Panc1 (cell line): ENCODE results near the gene SDK1. TPM values are rescaled to one million over a fixed set of nuclear protein-coding genes. Genes with fewer than 3 reads are reported as not detected.

Experiments used
- ATAC-seq: fragments of 200-7000 bp; cut with Tn5 transposase; 2 replicates; pipeline ENCODE4 v1.9.1; 2020; ENCODE audit warnings: mild to moderate bottlenecking, moderate library complexity
- BruUV-seq: library from RNA; stranded (reverse); fragments of 400-500 nt; replicated peaks from 2 replicates; lab custom pipeline; 2021; lab: Mats Ljungman, UMichigan
- CTCF ChIA-PET: fragments of 300-600 bp; sonication (Branson Sonifier 250); formaldehyde crosslinking; loops from one replicate; lab custom pipeline; 2022; ENCODE audit warnings: antibody characterized with exemption; lab: Charles Lee
- POLR2A ChIA-PET: fragments of 300-600 bp; sonication (Branson Sonifier 250); formaldehyde crosslinking; loops from one replicate; lab custom pipeline; 2022; ENCODE audit warnings: antibody characterized with exemption; lab: Charles Lee
- DNase-seq: peaks from one replicate; pipeline ENCODE4 v3.0.0-alpha.2; 2010; ENCODE audit warnings: low read depth, low spot score
- H3K27ac ChIP-seq: 2 replicates; pipeline ENCODE4 v1.5.1; 2011; ENCODE audit warnings: mild to moderate bottlenecking, low read length, inconsistent platforms
- H3K27me3 ChIP-seq: fragments of 200-500 bp; sonication (Bioruptor generic); 2 replicates; pipeline ENCODE4 v1.6.0; 2014; ENCODE audit warnings: low read length, inconsistent platforms; ENCODE audit not compliant: control insufficient read depth, insufficient read depth
- H3K36me3 ChIP-seq: fragments of 200-500 bp; sonication (Bioruptor generic); 2 replicates; pipeline ENCODE4 v1.5.1; 2014; ENCODE audit warnings: inconsistent platforms, mild to moderate bottlenecking, low read length, moderate library complexity; ENCODE audit not compliant: control insufficient read depth, insufficient read depth
- H3K4me1 ChIP-seq: 2 replicates; pipeline ENCODE4 v1.5.1; 2011; ENCODE audit warnings: inconsistent platforms, mild to moderate bottlenecking, low read length, moderate library complexity; ENCODE audit not compliant: control insufficient read depth, insufficient read depth
- H3K4me3 ChIP-seq, 2 experiments: 2 replicates each; pipeline ENCODE4 v1.5.1; 2011 to 2012; ENCODE audit warnings: low read depth in 2 of 2, low read length in 2 of 2, mild to moderate bottlenecking in 2 of 2, inconsistent platforms in 1 of 2, moderate library complexity in 1 of 2
- H3K9me3 ChIP-seq: fragments of 200-500 bp; sonication (Bioruptor generic); 2 replicates; pipeline ENCODE4 v1.5.1; 2014; ENCODE audit warnings: low read depth, mild to moderate bottlenecking, inconsistent platforms, low read length, moderate library complexity; ENCODE audit not compliant: control insufficient read depth, insufficient read depth
- POLR2AphosphoS5 ChIP-seq: IDR thresholded peaks from 2 replicates; pipeline ENCODE4 v1.6.1; 2012; ENCODE audit warnings: mild to moderate bottlenecking, low read depth, low read length, moderate library complexity
- REST ChIP-seq, 2 experiments: IDR thresholded peaks; 2 replicates each; pipeline ENCODE4 v1.6.1; 2011 to 2012; ENCODE audit warnings: low read depth in 2 of 2, control low read depth in 1 of 2, low read length in 1 of 2, mild to moderate bottlenecking in 1 of 2, moderate library complexity in 1 of 2; ENCODE audit not compliant: insufficient read depth in 1 of 2
- SIN3A ChIP-seq: IDR thresholded peaks from 2 replicates; pipeline ENCODE4 v1.6.1; 2012; ENCODE audit warnings: low read depth, mild to moderate bottlenecking, low read length, moderate library complexity, borderline replicate concordance; ENCODE audit not compliant: insufficient read depth
- TCF7L2 ChIP-seq: IDR thresholded peaks from 2 replicates; pipeline ENCODE4 v1.6.1; 2011; ENCODE audit warnings: mild to moderate bottlenecking, low read depth, low read length, inconsistent platforms
- in situ Hi-C: cut with HindIII; loops from 2 replicates; pipeline ENCODE4 v1.10.0; 2016; ENCODE audit warnings: low sequenced_read_pairs, low pct_unique_long_range_greater_than_20kb
- intact Hi-C: fragments of 100-400 bp; cut with micrococcal nuclease; formaldehyde crosslinking; loops from one replicate; pipeline ENCODE4 v1.10.0; 2022; ENCODE audit not compliant: unreplicated experiment
- total RNA-seq: library from RNA; stranded (reverse); gene quantifications from one replicate; pipeline ENCODE4 v1.2.1, GENCODE V29; 2021; ENCODE audit not compliant: unreplicated experiment
- TF ChIP-seq, protein P1 (sequence below): fragments of 450-650 bp; IDR thresholded peaks from 2 replicates; pipeline ENCODE4 v1.5.1; 2017; ENCODE audit warnings: mild to moderate bottlenecking

Gene SDK1
- total RNA-seq, 1 experiment from 2014 or later, result 47.4 TPM

DNA sequence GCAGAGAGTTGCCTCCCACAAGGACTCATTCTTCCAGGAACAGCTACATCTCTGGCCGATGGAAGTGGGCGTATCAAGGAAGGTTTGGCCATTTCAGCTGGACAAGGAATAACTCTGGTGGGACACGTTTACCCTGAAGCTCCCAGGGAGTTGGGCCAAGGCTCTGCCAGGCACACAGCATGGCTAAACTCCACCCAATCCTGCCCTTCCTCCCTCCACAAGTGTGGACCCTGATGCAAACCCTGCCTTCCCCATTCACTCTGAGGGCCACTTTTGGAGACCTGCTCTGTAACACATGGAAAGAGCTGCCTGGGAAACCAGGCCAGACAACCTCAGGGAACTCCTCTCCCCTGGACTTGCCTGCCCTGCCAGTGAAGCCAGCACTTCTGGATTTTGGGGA is 973.2 kb downstream of the SDK1 start:
- ChIA-PET POLR2A (no interaction called here), CTCF (no interaction called here)
- Histone ChIP-seq H3K36me3 (no peaks in the 10 kb centered on the region), H3K4me1 (no peaks in the 10 kb centered on the region), H3K27me3 (no peaks in the 10 kb centered on the region), H3K27ac (no peak overlapping the region), H3K9me3 (no peaks in the 10 kb centered on the region), H3K4me3 (no peak overlapping the region)
- ATAC-seq (no peak), DNase-seq (no peak)
- in situ Hi-C loops (no loop called here), intact Hi-C loops (no loop called here)
- TF ChIP-seq TCF7L2 (no peak), SIN3A (no peak), REST (IDR thresholded peaks at IDR 0.05; ENCODE audit: insufficient read depth in 1 of 2, low read depth in 2 of 2, low read length in 1 of 2) (no peak), POLR2AphosphoS5 (no peak)
- TF ChIP-seq, protein P1, sequence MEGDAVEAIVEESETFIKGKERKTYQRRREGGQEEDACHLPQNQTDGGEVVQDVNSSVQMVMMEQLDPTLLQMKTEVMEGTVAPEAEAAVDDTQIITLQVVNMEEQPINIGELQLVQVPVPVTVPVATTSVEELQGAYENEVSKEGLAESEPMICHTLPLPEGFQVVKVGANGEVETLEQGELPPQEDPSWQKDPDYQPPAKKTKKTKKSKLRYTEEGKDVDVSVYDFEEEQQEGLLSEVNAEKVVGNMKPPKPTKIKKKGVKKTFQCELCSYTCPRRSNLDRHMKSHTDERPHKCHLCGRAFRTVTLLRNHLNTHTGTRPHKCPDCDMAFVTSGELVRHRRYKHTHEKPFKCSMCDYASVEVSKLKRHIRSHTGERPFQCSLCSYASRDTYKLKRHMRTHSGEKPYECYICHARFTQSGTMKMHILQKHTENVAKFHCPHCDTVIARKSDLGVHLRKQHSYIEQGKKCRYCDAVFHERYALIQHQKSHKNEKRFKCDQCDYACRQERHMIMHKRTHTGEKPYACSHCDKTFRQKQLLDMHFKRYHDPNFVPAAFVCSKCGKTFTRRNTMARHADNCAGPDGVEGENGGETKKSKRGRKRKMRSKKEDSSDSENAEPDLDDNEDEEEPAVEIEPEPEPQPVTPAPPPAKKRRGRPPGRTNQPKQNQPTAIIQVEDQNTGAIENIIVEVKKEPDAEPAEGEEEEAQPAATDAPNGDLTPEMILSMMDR, result no peak
- no TSS peak for BruUV-seq

- BruUV-seq, result no TSS peak
- CTCF ChIA-PET, result no interaction called here
- POLR2A ChIA-PET, result no interaction called here
- in situ Hi-C loops, result no loop called here
- Histone ChIP-seq H3K4me1 (no peaks in the 10 kb centered on the region), H3K27me3 (no peaks in the 10 kb centered on the region), H3K9me3 (no peaks in the 10 kb centered on the region), H3K36me3 (no peaks in the 10 kb centered on the region), H3K4me3 (no peak overlapping the region), H3K27ac (no peak overlapping the region)
- TF ChIP-seq REST (IDR thresholded peaks at IDR 0.05; ENCODE audit: insufficient read depth in 1 of 2, low read depth in 2 of 2, low read length in 1 of 2), result no peak
- TF ChIP-seq, protein P1, result no peak
- no peak for TF ChIP-seq SIN3A
- no peak for TF ChIP-seq TCF7L2
- no peak for TF ChIP-seq POLR2AphosphoS5
- DNase-seq, result no peak
- ATAC-seq, result no peak
- intact Hi-C loops, result no loop called here
Measured at GRCh38 chr7:4277936-4278335, 976.9 kb downstream of the SDK1 start.
